AG04449 (cell line): ENCODE data around the gene GRID1.

Experiments
- CTCF ChIA-PET: fragments of 350-600 bp; formaldehyde crosslinking; extraction: SDS; loops from one replicate; lab custom pipeline; 2021; ENCODE audit warnings: antibody characterized with exemption; lab: Yijun Ruan, JAX
- POLR2A ChIA-PET: fragments of 400-600, 350-600 bp; formaldehyde crosslinking; extraction: SDS; loops from one replicate; lab custom pipeline; 2020; ENCODE audit warnings: antibody characterized with exemption, inconsistent platforms; lab: Yijun Ruan, JAX
- DNase-seq: peaks from one replicate; pipeline ENCODE4 v3.0.0-alpha.2; 2010; ENCODE audit warnings: low read depth, low spot score
- H3K4me3 ChIP-seq: 2 replicates; pipeline ENCODE4 v1.5.1; 2011; ENCODE audit warnings: low read depth, mild to moderate bottlenecking, control low read depth, low read length
- TF ChIP-seq, protein P1 (sequence below): IDR thresholded peaks from one replicate; pipeline ENCODE4 v1.5.1; 2011; ENCODE audit warnings: mild to moderate bottlenecking, moderate library complexity, low read length, control low read depth, inconsistent platforms; ENCODE audit not compliant: insufficient read depth; ENCODE audit errors: missing control alignments

Gene GRID1

GRCh38 chr10:86311906-86312305, 54.7 kb downstream of the GRID1 start:
- CTCF ChIA-PET: no interaction called here
- POLR2A ChIA-PET: no interaction called here
- no peak overlapping the region for H3K4me3 ChIP-seq
- TF ChIP-seq, protein P1, sequence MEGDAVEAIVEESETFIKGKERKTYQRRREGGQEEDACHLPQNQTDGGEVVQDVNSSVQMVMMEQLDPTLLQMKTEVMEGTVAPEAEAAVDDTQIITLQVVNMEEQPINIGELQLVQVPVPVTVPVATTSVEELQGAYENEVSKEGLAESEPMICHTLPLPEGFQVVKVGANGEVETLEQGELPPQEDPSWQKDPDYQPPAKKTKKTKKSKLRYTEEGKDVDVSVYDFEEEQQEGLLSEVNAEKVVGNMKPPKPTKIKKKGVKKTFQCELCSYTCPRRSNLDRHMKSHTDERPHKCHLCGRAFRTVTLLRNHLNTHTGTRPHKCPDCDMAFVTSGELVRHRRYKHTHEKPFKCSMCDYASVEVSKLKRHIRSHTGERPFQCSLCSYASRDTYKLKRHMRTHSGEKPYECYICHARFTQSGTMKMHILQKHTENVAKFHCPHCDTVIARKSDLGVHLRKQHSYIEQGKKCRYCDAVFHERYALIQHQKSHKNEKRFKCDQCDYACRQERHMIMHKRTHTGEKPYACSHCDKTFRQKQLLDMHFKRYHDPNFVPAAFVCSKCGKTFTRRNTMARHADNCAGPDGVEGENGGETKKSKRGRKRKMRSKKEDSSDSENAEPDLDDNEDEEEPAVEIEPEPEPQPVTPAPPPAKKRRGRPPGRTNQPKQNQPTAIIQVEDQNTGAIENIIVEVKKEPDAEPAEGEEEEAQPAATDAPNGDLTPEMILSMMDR: no peak
- no peak for DNase-seq

GRCh38 chr10:86311190-86311589, 55.4 kb downstream of the GRID1 start:
- TF ChIP-seq, protein P1: no peak
- ChIA-PET CTCF (interaction anchor here (0.5 kb wide), 1 partner anchor 130 kb away, joined by 3 read pairs; no protein-coding TSS in a partner anchor), POLR2A (no interaction called here)
- no peak for DNase-seq
- H3K4me3 ChIP-seq: no peak overlapping the region

DNA sequence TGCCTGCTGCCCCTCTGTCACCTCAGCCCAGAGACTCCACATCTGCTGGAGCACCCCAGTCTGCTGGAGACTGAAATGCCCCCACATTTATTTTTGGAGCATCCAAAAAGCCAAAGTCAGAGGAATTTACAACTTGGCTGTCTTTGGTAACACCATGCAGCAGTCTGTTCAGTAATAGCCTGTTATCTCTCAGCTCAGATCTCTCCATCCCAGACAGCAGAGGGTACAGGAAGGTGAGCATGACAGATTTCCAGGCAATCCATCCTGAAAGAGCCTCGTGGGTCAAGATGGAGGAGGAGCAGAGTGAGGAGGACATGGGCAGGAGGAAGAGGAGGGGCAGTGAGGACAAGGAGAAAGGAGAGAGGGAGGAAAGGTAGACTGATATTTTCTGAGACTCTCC, 55.9 kb downstream of the GRID1 start:
- H3K4me3 ChIP-seq: no peak overlapping the region
- TF ChIP-seq, protein P1: no peak
- DNase-seq: no peak
- CTCF ChIA-PET: interaction anchor here (0.5 kb wide), 1 partner anchor 130 kb away, joined by 3 read pairs; no protein-coding TSS in a partner anchor
- POLR2A ChIA-PET: no interaction called here

GRCh38 chr10:86310291-86310690, 56.3 kb downstream of the GRID1 start:
- TF ChIP-seq, protein P1: no peak
- no peak overlapping the region for H3K4me3 ChIP-seq
- CTCF ChIA-PET: no interaction called here
- POLR2A ChIA-PET: no interaction called here
- no peak for DNase-seq

- TF ChIP-seq, protein P1: no peak
- POLR2A ChIA-PET: no interaction called here
- H3K4me3 ChIP-seq: no peak overlapping the region
- DNase-seq: no peak
- CTCF ChIA-PET: no interaction called here
These were observed 58.5 kb downstream of the GRID1 start for GRCh38 chr10:86308056-86308455.

DNA sequence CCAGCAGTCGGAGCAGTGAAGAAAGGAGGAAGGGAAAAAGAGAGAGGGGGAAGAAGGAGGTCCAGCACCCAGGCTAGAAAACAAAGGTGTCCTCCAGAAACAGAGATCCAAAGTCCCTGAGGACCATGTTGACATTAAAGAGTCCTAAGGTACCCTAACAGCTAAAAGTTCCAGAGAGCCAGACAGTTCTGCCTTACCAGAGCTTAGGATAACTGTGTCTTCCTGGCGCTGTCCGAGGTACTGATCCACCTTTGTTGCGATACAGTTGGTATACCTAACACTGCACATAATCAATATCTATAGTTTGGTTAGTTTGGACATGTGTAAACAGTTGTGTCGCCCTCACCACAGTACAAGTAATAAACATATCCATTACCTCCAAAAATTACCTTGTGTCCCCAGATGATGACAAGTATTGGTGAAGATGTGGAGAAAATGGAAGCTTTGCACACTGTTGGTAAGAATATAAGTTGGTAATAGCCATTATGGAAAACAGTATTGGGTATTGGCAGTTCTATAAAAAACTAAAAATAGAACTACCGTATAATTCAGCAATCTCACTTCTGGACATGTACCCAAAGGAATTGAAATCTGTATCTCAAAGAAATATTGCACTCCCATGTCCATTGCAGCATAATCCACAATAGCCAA, 59.8 kb downstream of the GRID1 start:
- ChIA-PET POLR2A (no interaction called here), CTCF (no interaction called here)
- no peak overlapping the region for H3K4me3 ChIP-seq
- TF ChIP-seq, protein P1: no peak
- DNase-seq: no peak
